Astrocyte (in vitro differentiated cells and primary cell): Measurements from ENCODE around the gene TBX4. TPM values are rescaled to one million over a fixed set of nuclear protein-coding genes. Genes with fewer than 3 reads are reported as not detected.

Experiments
- DNase-seq: peaks from one replicate; pipeline ENCODE4 v3.0.0-alpha.2; 2010; ENCODE audit warnings: low read depth
- FAIRE-seq: peaks from 2 replicates; lab custom pipeline; 2011; peaks lifted over from hg19 to GRCh38; lab: Jason Lieb, UNC
- H2AFZ ChIP-seq: 2 replicates; pipeline ENCODE4 v1.6.0; 2012; ENCODE audit warnings: low read depth, low read length, inconsistent platforms
- H3K27ac ChIP-seq: 2 replicates; pipeline ENCODE4 v1.5.1; 2011; ENCODE audit warnings: low read depth, low read length, inconsistent platforms
- H3K27me3 ChIP-seq: 2 replicates; pipeline ENCODE4 v1.6.0; 2011; ENCODE audit warnings: low read length, inconsistent platforms; ENCODE audit not compliant: insufficient read depth
- H3K36me3 ChIP-seq: 2 replicates; pipeline ENCODE4 v1.5.1; 2011; ENCODE audit warnings: low read length, inconsistent platforms; ENCODE audit not compliant: insufficient read depth
- H3K4me1 ChIP-seq: 2 replicates; pipeline ENCODE4 v1.5.1; 2011; ENCODE audit warnings: low read length, inconsistent platforms; ENCODE audit not compliant: insufficient read depth
- H3K4me2 ChIP-seq: 2 replicates; pipeline ENCODE4 v1.6.0; 2012; ENCODE audit warnings: low read length, inconsistent platforms
- H3K4me3 ChIP-seq: 2 replicates; pipeline ENCODE4 v1.5.1; 2011; ENCODE audit warnings: low read depth, mild to moderate bottlenecking, low read length, inconsistent platforms; ENCODE audit not compliant: insufficient read depth
- H3K79me2 ChIP-seq: 2 replicates; pipeline ENCODE4 v1.6.0; 2012; ENCODE audit warnings: mild to moderate bottlenecking, low read length, inconsistent platforms; ENCODE audit not compliant: insufficient read depth
- H3K9ac ChIP-seq: 2 replicates; pipeline ENCODE4 v1.6.0; 2012; ENCODE audit warnings: mild to moderate bottlenecking, low read length, inconsistent platforms
- H3K9me3 ChIP-seq: 2 replicates; pipeline ENCODE4 v1.5.1; 2012; ENCODE audit warnings: low read depth, mild to moderate bottlenecking, low read length, inconsistent platforms; ENCODE audit not compliant: insufficient read depth
- H4K20me1 ChIP-seq: 2 replicates; pipeline ENCODE4 v1.6.0; 2012; ENCODE audit warnings: low read length, inconsistent platforms; ENCODE audit not compliant: insufficient read depth
- H3K27ac Mint-ChIP-seq: one replicate; pipeline ENCODE4 v1.8.0; 2021; ENCODE audit warnings: mild to moderate bottlenecking, mixed read lengths; ENCODE audit not compliant: unreplicated experiment
- H3K27me3 Mint-ChIP-seq: one replicate; pipeline ENCODE4 v1.8.0; 2021; ENCODE audit warnings: low read depth, mixed read lengths; ENCODE audit not compliant: unreplicated experiment
- H3K36me3 Mint-ChIP-seq: one replicate; pipeline ENCODE4 v1.8.0; 2021; ENCODE audit warnings: low read depth, mixed read lengths; ENCODE audit not compliant: unreplicated experiment
- H3K4me1 Mint-ChIP-seq: one replicate; pipeline ENCODE4 v1.8.0; 2021; ENCODE audit warnings: low read depth, mixed read lengths; ENCODE audit not compliant: unreplicated experiment
- H3K4me3 Mint-ChIP-seq: one replicate; pipeline ENCODE4 v1.8.0; 2021; ENCODE audit warnings: mild to moderate bottlenecking, moderate library complexity, mixed read lengths; ENCODE audit not compliant: unreplicated experiment
- H3K9me3 Mint-ChIP-seq: one replicate; pipeline ENCODE4 v1.8.0; 2021; ENCODE audit warnings: mild to moderate bottlenecking, mixed read lengths; ENCODE audit not compliant: unreplicated experiment
- EZH2 ChIP-seq: IDR thresholded peaks from 2 replicates; pipeline ENCODE4 v1.6.1; 2012; ENCODE audit warnings: mild to moderate bottlenecking, low read length, inconsistent platforms; ENCODE audit not compliant: insufficient read depth
- total RNA-seq: library from RNA; stranded (reverse); gene quantifications from 2 replicates; pipeline ENCODE4 v1.2.1, GENCODE V29; 2021
- TF ChIP-seq, protein P1 (sequence below): IDR thresholded peaks from 2 replicates; pipeline ENCODE4 v1.5.1; 2011; ENCODE audit warnings: low read depth, mild to moderate bottlenecking, inconsistent platforms, low read length, moderate library complexity; ENCODE audit not compliant: insufficient read depth

TBX4 gene
- total RNA-seq, 1 donor from 2014 or later, result 0.14 TPM

DNA sequence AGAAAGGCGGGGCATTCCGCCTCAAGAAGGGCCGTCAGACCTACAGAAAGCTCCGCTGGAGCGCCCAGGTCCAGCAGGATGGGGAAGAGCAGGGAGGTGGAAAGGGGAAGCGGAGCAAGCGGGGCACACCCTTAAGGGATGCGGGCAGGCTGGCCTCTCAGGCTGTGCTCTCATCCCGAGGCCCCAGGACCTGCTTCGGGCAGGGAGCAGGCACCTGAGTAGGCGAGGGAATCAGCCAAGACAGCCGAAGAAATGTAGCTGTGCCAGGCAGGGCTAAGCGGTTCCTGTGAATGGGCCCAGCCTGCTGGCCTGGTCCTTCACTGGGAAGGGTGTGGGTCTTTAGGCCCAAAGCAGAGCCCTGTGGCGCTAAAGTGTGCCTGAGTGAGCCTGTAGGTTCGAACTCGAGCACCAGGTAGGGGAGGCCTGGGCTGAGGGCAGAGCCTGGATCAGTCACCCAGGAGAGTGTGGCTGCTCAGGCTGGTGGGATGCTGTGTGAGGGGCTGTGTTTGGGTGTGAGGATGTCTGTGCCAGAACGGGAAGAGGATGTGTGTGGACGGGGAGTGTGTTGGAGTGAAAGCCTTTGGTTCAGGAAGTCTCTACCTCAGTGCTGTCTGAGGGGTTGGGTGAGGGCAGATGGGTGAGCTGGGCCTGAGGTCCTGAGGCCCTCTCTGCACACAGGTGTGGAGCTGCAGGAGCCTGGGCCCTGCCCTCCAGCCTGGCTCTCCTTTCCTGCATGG, 3.3 kb downstream of the TBX4 start:
- Histone ChIP-seq H3K4me2 (no peak overlapping the region), H3K4me3 (no peak overlapping the region)
- H3K27ac Mint-ChIP-seq, result no peak overlapping the region

DNA sequence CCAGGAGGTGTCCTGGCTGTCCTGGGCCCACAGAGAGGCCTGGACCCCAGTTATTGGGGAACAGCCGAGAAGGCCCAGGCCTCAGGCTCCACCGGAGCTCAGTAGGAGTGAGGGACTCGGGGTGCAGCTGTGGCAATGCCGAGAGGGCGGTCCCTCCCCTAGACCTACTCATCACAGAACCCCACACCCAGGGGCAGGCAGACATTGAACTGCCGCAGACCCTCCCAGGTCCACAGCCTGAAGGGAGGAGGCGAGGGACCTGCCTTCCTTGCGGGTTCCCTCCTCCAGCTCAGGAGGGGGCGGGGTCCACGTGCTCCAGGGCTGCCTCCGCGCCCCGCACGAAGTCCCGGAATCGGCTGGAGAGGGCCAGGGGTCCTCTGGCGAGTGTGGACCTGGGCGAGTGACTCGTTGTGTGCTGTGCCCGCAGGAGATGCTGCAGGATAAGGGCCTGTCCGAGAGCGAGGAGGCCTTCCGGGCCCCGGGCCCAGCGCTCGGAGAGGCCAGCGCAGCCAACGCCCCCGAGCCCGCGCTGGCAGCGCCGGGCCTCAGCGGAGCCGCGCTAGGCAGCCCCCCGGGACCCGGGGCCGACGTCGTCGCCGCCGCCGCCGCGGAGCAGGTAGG, 3.9 kb downstream of the TBX4 start:
- H3K27ac Mint-ChIP-seq, result no peak overlapping the region
- no peak overlapping the region for H2AFZ ChIP-seq
- H3K79me2 ChIP-seq, result no peaks in the 10 kb centered on the region
- H3K27me3 Mint-ChIP-seq, result peaks cover 75% of the 10 kb centered on the region
- peaks cover 4% of the 10 kb centered on the region for H4K20me1 ChIP-seq
- H3K4me1 Mint-ChIP-seq, result peaks cover 1% of the 10 kb centered on the region
- H3K36me3 ChIP-seq, result no peaks in the 10 kb centered on the region
- no peak overlapping the region for H3K4me3 ChIP-seq
- H3K27me3 ChIP-seq, result peaks cover 98% of the 10 kb centered on the region
- H3K9me3 ChIP-seq, result peaks cover 4% of the 10 kb centered on the region
- no peak overlapping the region for H3K9ac ChIP-seq
- H3K27ac ChIP-seq, result no peak overlapping the region
- TF ChIP-seq, protein P1, sequence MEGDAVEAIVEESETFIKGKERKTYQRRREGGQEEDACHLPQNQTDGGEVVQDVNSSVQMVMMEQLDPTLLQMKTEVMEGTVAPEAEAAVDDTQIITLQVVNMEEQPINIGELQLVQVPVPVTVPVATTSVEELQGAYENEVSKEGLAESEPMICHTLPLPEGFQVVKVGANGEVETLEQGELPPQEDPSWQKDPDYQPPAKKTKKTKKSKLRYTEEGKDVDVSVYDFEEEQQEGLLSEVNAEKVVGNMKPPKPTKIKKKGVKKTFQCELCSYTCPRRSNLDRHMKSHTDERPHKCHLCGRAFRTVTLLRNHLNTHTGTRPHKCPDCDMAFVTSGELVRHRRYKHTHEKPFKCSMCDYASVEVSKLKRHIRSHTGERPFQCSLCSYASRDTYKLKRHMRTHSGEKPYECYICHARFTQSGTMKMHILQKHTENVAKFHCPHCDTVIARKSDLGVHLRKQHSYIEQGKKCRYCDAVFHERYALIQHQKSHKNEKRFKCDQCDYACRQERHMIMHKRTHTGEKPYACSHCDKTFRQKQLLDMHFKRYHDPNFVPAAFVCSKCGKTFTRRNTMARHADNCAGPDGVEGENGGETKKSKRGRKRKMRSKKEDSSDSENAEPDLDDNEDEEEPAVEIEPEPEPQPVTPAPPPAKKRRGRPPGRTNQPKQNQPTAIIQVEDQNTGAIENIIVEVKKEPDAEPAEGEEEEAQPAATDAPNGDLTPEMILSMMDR, result no peak
- no peak for TF ChIP-seq EZH2
- peaks cover 4% of the 10 kb centered on the region for H3K4me1 ChIP-seq
- FAIRE-seq, result no peak
- no peak overlapping the region for H3K4me2 ChIP-seq
- H3K4me3 Mint-ChIP-seq, result no peak overlapping the region
- H3K36me3 Mint-ChIP-seq, result no peaks in the 10 kb centered on the region
- DNase-seq, result no peak
- H3K9me3 Mint-ChIP-seq, result peaks cover 45% of the 10 kb centered on the region

More for the DNA sequence above, 3.3 kb downstream of the TBX4 start:
- Mint-ChIP-seq H3K27me3 (peaks cover 75% of the 10 kb centered on the region), H3K9me3 (peaks cover 38% of the 10 kb centered on the region), H3K36me3 (no peaks in the 10 kb centered on the region), H3K4me3 (no peak overlapping the region), H3K4me1 (peaks cover 1% of the 10 kb centered on the region)
- Histone ChIP-seq H3K36me3 (no peaks in the 10 kb centered on the region), H3K4me1 (peaks cover 4% of the 10 kb centered on the region), H4K20me1 (peaks cover 4% of the 10 kb centered on the region), H3K9me3 (no peaks in the 10 kb centered on the region), H3K9ac (no peak overlapping the region), H3K27ac (no peak overlapping the region), H2AFZ (no peak overlapping the region), H3K79me2 (no peaks in the 10 kb centered on the region), H3K27me3 (peaks cover 98% of the 10 kb centered on the region)
- no peak for DNase-seq
- no peak for FAIRE-seq
- TF ChIP-seq, protein P1, result no peak
- TF ChIP-seq EZH2, result no peak
